ENCODE data around the gene CCL22. TPM values are rescaled to one million over a fixed set of nuclear protein-coding genes. Genes with fewer than 3 reads are reported as not detected.

CCL22 gene
- total RNA-seq, 3 donors from 2014 or later: 0.16 to 0.51 (median 0.41) TPM

- H3K4me3 ChIP-seq: no peak overlapping the region
- H3K9me3 ChIP-seq: no peaks in the 10 kb centered on the region
- ATAC-seq (no peak), DNase-seq (no peak)
- H3K4me1 ChIP-seq (ENCODE audit: low read depth): no peaks in the 10 kb centered on the region
- TF ChIP-seq CTCF (IDR thresholded peaks at IDR 0.05): no peak
- intact Hi-C loops (cut with DNase I, micrococcal nuclease): no loop called here
- H3K36me3 ChIP-seq (ENCODE audit: low read depth): no peaks in the 10 kb centered on the region
Measured at GRCh38 chr16:57401943-57402640, 43.5 kb downstream of the CCL22 start.

- no peak within 1 kb of the TSS for H3K4me3 ChIP-seq
- no peak for TF ChIP-seq CTCF (IDR thresholded peaks at IDR 0.05)
- no peaks in the 10 kb centered on the region for H3K9me3 ChIP-seq
- no peaks in the 10 kb centered on the region for H3K36me3 ChIP-seq (ENCODE audit: low read depth)
- ATAC-seq (no peak), DNase-seq (no peak)
- no peaks in the 10 kb centered on the region for H3K4me1 ChIP-seq (ENCODE audit: low read depth)
- intact Hi-C loops (cut with DNase I, micrococcal nuclease): no loop called here
Measured at GRCh38 chr16:57403965-57404817, 45.6 kb downstream of the CCL22 start, which contains the start of gene CCL17. Gene CCL17, plus strand, starts transcription at chr16:57404767. Its CDS starts 9,166 bp downstream, at chr16:57413933.

- H3K4me1 ChIP-seq (ENCODE audit: low read depth): no peaks in the 10 kb centered on the region
- intact Hi-C loops (cut with DNase I, micrococcal nuclease): no loop called here
- DNase-seq: no peak
- TF ChIP-seq CTCF (IDR thresholded peaks at IDR 0.05): no peak
- H3K4me3 ChIP-seq: no peak overlapping the region
- no peaks in the 10 kb centered on the region for H3K9me3 ChIP-seq
- no peak for ATAC-seq
- no peaks in the 10 kb centered on the region for H3K36me3 ChIP-seq (ENCODE audit: low read depth)
Measured at GRCh38 chr16:57405097-57405496, 46.5 kb downstream of the CCL22 start.

- DNase-seq (no peak), ATAC-seq (no peak)
- Histone ChIP-seq H3K36me3 (ENCODE audit: low read depth) (no peaks in the 10 kb centered on the region), H3K9me3 (no peaks in the 10 kb centered on the region), H3K4me3 (no peak overlapping the region), H3K4me1 (ENCODE audit: low read depth) (no peaks in the 10 kb centered on the region)
- TF ChIP-seq CTCF (IDR thresholded peaks at IDR 0.05): no peak
- intact Hi-C loops (cut with DNase I, micrococcal nuclease): no loop called here
Measured at GRCh38 chr16:57406881-57407280, 48.3 kb downstream of the CCL22 start.

GRCh38 chr16:57407521-57408353 is 49.2 kb downstream of the CCL22 start:
- intact Hi-C loops (cut with DNase I, micrococcal nuclease): no loop called here

More at GRCh38 chr16:57407521-57408353, 49.2 kb downstream of the CCL22 start:
- H3K9me3 ChIP-seq: no peaks in the 10 kb centered on the region
- no peak for DNase-seq
- no peaks in the 10 kb centered on the region for H3K36me3 ChIP-seq (ENCODE audit: low read depth)
- no peak overlapping the region for H3K4me3 ChIP-seq
- TF ChIP-seq CTCF (IDR thresholded peaks at IDR 0.05): no peak
- H3K4me1 ChIP-seq (ENCODE audit: low read depth): no peaks in the 10 kb centered on the region
- ATAC-seq: no peak

All from mucosa of descending colon (tissue), 3 donors.